Adipocyte (in vitro differentiated cells): ENCODE data around the gene CDC42BPA.

Experiments
- DNase-seq: peaks from one replicate; pipeline ENCODE4 v3.0.0-alpha.2; 2015; ENCODE audit warnings: low read depth
- H3K27me3 ChIP-seq: replicated peaks from 2 replicates; pipeline ENCODE4 v1.7.0; 2013; ENCODE audit warnings: mild to moderate bottlenecking, low read length, moderate library complexity; ENCODE audit not compliant: control insufficient read depth, insufficient read depth
- H3K36me3 ChIP-seq: 2 replicates; pipeline ENCODE4 v1.7.0; 2013; ENCODE audit warnings: low read length, mild to moderate bottlenecking, moderate library complexity; ENCODE audit not compliant: control insufficient read depth, insufficient read depth, severe bottlenecking
- H3K4me1 ChIP-seq: 2 replicates; pipeline ENCODE4 v1.7.0; 2013; ENCODE audit warnings: mild to moderate bottlenecking, low read length, moderate library complexity; ENCODE audit not compliant: control insufficient read depth, insufficient read depth
- H3K4me3 ChIP-seq: 2 replicates; pipeline ENCODE4 v1.7.0; 2013; ENCODE audit warnings: mild to moderate bottlenecking, low read length, moderate library complexity
- H3K9ac ChIP-seq: 2 replicates; pipeline ENCODE4 v1.7.0; 2013; ENCODE audit warnings: mild to moderate bottlenecking, low read length, moderate library complexity
- H3K9me3 ChIP-seq: 2 replicates; pipeline ENCODE4 v1.7.0; 2013; ENCODE audit warnings: mild to moderate bottlenecking, low read length, moderate library complexity; ENCODE audit not compliant: control insufficient read depth

CDC42BPA gene

GRCh38 chr1:227219715-227220292, 98.5 kb downstream of the CDC42BPA start:
- Histone ChIP-seq H3K4me3 (no peak overlapping the region), H3K9ac (no peak overlapping the region), H3K9me3 (no peaks in the 10 kb centered on the region), H3K27me3 (no peaks in the 10 kb centered on the region), H3K4me1 (no peaks in the 10 kb centered on the region), H3K36me3 (no peaks in the 10 kb centered on the region)
- no peak for DNase-seq

DNA sequence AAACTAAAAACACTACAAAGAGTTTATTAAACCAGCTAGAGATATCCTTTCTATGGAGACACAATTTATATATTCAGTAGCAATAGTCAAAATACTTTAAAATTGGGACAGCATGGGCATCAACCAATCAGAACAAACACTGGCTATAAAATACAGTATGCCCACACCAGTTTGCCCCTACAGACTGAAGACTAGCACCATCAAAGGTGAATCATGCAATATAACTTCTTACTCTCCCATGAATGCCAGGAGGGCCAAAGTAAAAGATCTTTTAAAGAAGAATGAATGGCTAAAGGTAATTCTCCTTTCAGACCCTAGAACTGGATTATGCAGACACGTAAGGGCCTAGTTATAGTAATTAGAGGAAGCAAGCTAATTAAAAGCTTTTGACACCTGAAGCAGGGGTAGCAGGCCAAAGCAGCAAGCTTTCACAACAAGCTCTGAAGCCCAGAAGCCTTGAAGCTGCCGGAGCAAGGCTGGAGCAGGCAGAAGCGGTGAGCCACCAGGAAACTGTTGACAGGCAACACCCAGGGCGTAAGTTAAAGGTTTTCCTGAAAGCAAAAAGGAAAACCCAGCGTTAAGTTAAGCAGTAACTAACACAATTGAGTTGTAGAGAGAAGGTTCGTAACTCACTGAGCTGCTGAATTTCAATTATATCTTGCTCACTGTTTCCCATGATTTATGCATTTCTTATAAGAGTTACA, 99.3 kb downstream of the CDC42BPA start:
- DNase-seq: no peak
- Histone ChIP-seq H3K9ac (no peak overlapping the region), H3K27me3 (no peaks in the 10 kb centered on the region), H3K4me3 (no peak overlapping the region), H3K4me1 (no peaks in the 10 kb centered on the region), H3K9me3 (no peaks in the 10 kb centered on the region), H3K36me3 (no peaks in the 10 kb centered on the region)

GRCh38 chr1:227215863-227216510, 102.3 kb downstream of the CDC42BPA start:
- no peaks in the 10 kb centered on the region for H3K9me3 ChIP-seq
- no peaks in the 10 kb centered on the region for H3K27me3 ChIP-seq
- H3K36me3 ChIP-seq: peaks cover 3% of the 10 kb centered on the region
- DNase-seq: no peak
- no peaks in the 10 kb centered on the region for H3K4me1 ChIP-seq
- no peak overlapping the region for H3K9ac ChIP-seq
- no peak overlapping the region for H3K4me3 ChIP-seq

DNA sequence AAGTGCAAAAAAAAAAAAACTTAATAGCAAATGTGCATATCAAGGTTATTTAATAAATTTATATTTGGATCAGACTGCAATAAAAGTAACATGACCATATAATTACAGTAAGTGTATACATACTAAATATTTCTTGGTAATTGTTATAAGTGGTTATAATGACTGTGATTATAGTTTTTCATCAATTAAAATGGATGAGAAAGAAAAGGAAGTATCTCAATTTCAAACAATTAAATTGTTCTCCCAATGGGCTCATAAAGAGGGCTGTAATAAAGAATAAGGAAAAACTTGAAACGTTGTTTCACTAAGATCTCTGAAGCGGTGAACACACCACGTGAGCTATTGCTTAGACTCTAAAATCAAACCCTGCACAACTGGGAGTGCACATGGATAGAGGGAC, 104.1 kb downstream of the CDC42BPA start:
- Histone ChIP-seq H3K4me1 (no peaks in the 10 kb centered on the region), H3K27me3 (no peaks in the 10 kb centered on the region), H3K4me3 (no peak overlapping the region), H3K36me3 (peaks cover 3% of the 10 kb centered on the region), H3K9ac (no peak overlapping the region), H3K9me3 (no peaks in the 10 kb centered on the region)
- no peak for DNase-seq

DNA sequence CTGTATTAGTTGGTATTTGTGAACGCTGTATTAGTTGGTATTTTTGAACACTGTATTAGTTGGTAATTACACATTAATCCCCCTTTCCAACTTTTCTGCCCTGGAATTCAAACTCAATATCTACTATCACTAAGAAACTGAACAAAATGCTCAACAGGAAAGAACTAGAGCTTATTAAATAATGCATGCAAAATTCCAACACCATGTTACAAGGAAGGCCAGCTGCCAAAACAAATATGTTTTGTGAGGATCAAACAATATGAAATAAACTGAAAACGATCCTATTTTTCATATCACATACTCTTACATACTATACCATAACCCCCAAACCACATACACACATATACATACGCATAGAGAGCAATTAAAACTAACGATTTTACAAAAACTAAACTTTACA, 104.9 kb downstream of the CDC42BPA start:
- no peaks in the 10 kb centered on the region for H3K4me1 ChIP-seq
- H3K27me3 ChIP-seq: no peaks in the 10 kb centered on the region
- no peak for DNase-seq
- H3K4me3 ChIP-seq: no peak overlapping the region
- peaks cover 3% of the 10 kb centered on the region for H3K36me3 ChIP-seq
- H3K9ac ChIP-seq: no peak overlapping the region
- no peaks in the 10 kb centered on the region for H3K9me3 ChIP-seq

DNA sequence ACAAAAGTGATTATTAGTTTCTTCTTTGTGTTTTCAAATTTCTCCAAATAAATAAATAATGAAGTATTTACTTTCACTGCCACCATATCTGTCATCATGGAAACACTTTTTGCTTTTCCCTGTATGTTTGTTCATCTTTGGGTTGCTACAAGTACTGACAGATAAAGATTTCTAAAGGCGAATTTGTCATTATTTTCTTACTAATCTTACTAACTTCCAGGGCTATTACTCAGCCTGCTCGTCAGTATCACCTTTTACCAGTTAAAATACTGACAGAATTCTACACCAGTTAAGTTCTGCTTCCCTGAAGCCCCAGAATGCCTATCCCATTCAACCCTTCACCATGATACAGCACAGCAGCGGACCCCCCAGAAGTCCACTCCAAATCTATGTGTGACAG, 106.1 kb downstream of the CDC42BPA start:
- no peaks in the 10 kb centered on the region for H3K4me1 ChIP-seq
- no peak for DNase-seq
- H3K36me3 ChIP-seq: peaks cover 3% of the 10 kb centered on the region
- no peak overlapping the region for H3K4me3 ChIP-seq
- H3K9ac ChIP-seq: no peak overlapping the region
- no peaks in the 10 kb centered on the region for H3K27me3 ChIP-seq
- H3K9me3 ChIP-seq: no peaks in the 10 kb centered on the region

DNA sequence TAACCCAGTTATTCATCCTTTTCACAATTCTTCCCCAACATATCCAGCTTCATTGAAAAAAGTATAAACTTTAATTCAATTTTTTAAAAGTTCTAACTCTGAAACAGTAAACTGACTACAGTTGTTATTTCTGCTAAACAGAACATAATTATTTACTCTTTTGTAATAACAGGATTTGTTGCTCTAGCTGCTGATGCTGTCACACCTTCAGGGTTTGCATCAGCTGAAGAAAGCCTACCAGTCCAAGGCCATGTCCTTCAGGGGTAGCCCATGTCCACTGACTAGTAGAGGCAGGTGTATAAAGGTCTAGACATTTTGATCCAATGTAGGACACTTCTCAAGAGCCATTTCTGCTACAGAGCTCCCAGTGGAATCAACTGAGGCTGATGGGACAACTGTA, 107.7 kb downstream of the CDC42BPA start:
- DNase-seq: no peak
- peaks cover 3% of the 10 kb centered on the region for H3K36me3 ChIP-seq
- no peak overlapping the region for H3K4me3 ChIP-seq
- no peak overlapping the region for H3K9ac ChIP-seq
- no peaks in the 10 kb centered on the region for H3K27me3 ChIP-seq
- no peaks in the 10 kb centered on the region for H3K4me1 ChIP-seq
- no peaks in the 10 kb centered on the region for H3K9me3 ChIP-seq

DNA sequence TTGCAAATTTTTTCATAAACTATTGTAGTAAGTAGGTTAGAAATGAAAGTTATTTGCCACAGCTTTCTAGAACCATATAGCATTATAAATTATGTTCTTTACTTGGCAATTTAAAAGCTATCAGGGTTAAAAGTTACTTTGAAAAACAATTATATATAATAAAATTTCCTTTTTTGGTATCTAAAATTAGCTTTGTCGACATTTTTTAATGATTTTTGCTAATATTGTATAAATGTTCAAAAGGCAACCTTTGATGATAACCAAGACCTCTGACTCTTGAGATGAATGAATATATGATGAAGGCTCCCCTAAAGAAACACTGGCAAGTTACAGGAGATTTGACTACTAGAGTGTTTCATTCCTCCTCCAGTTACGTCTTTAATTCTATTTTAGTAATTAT, 121.2 kb downstream of the CDC42BPA start:
- Histone ChIP-seq H3K27me3 (no peaks in the 10 kb centered on the region), H3K4me1 (peaks cover 7% of the 10 kb centered on the region), H3K36me3 (no peaks in the 10 kb centered on the region), H3K9me3 (no peaks in the 10 kb centered on the region), H3K9ac (no peak overlapping the region), H3K4me3 (no peak overlapping the region)
- no peak for DNase-seq

DNA sequence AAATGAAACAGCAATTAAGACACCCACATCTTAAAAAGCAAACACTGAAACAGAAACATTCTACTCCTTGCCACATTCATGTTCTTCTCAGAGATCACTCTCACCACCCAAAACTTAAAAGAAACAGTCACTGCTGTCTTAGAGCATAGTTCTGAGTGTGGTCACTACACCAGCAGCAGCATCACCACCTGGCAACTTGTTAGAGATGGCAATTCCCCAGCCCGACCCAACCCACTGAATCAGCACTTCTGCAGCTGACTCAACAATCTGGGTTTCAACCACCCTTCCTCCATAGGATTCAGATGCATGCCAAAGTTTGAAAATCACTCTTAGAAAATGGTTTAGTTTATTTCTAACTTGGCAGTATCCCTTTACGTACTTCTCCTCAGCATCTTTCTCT, 126.1 kb downstream of the CDC42BPA start:
- Histone ChIP-seq H3K4me1 (peaks cover 15% of the 10 kb centered on the region), H3K36me3 (no peaks in the 10 kb centered on the region), H3K27me3 (no peaks in the 10 kb centered on the region), H3K4me3 (peak overlapping the region; percentile 7), H3K9ac (no peak overlapping the region), H3K9me3 (no peaks in the 10 kb centered on the region)
- DNase-seq: peak; percentile 87

- H3K9ac ChIP-seq: no peak overlapping the region
- peaks cover 15% of the 10 kb centered on the region for H3K4me1 ChIP-seq
- H3K36me3 ChIP-seq: no peaks in the 10 kb centered on the region
- no peak for DNase-seq
- no peaks in the 10 kb centered on the region for H3K9me3 ChIP-seq
- H3K27me3 ChIP-seq: no peaks in the 10 kb centered on the region
- H3K4me3 ChIP-seq: no peak overlapping the region
Observed at GRCh38 chr1:227191607-227192006, 126.7 kb downstream of the CDC42BPA start.

DNA sequence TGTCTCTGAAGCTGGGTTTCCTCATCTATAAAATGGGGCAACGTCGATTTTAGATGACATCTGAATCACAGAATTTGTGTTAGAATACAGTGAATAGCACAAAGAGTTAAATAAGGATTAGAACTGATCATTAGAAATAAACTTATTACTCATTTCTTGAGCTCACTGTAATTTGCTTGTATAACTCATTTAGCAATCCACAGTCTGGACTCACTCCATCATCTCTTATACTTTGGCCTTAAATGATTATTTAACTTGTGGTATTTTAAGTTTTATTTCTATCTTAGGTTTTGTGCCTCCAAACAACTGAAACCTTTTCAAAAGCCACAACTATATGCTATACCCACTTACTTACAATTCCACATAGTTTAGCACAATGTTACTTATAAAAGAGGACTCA, 128.0 kb downstream of the CDC42BPA start:
- H3K9me3 ChIP-seq: no peaks in the 10 kb centered on the region
- H3K4me1 ChIP-seq: peaks cover 15% of the 10 kb centered on the region
- no peaks in the 10 kb centered on the region for H3K36me3 ChIP-seq
- H3K27me3 ChIP-seq: no peaks in the 10 kb centered on the region
- H3K4me3 ChIP-seq: no peak overlapping the region
- no peak for DNase-seq
- H3K9ac ChIP-seq: no peak overlapping the region
